HEK293 (cell line): Measurements from ENCODE around the gene MSI2.

Experiments
- CTCF ChIA-PET: fragments of 350-600 bp; formaldehyde crosslinking; extraction: SDS; loops from one replicate; lab custom pipeline; 2021; ENCODE audit warnings: antibody characterized with exemption; lab: Yijun Ruan, JAX
- POLR2A ChIA-PET: fragments of 300-600 bp; formaldehyde crosslinking; extraction: SDS; loops from one replicate; lab custom pipeline; 2020; ENCODE audit warnings: antibody characterized with exemption, inconsistent platforms; lab: Yijun Ruan, JAX
- H3K27ac ChIP-seq: fragments of 200-500 bp; sonication (Bioruptor generic); 2 replicates; pipeline ENCODE4 v1.5.1; 2014; ENCODE audit warnings: low read depth, low read length, control low read depth, inconsistent platforms; ENCODE audit errors: extremely low read depth
- H3K36me3 ChIP-seq, 2 experiments: fragments of 200-500 bp in 1 of 2; sonication (Bioruptor generic) in 1 of 2; 1 replicate in 1 of 2; 2 replicates in 1 of 2; pipeline ENCODE4 v1.5.1; 2014 to 2017; ENCODE audit warnings: inconsistent platforms in 2 of 2, low read length in 2 of 2; ENCODE audit not compliant: control insufficient read depth in 2 of 2, insufficient read depth in 1 of 2
- H3K4me1 ChIP-seq: fragments of 200-500 bp; sonication (Bioruptor generic); 2 replicates; pipeline ENCODE4 v1.5.1; 2014; ENCODE audit warnings: mild to moderate bottlenecking, low read length, inconsistent platforms; ENCODE audit not compliant: control insufficient read depth, insufficient read depth
- H3K4me3 ChIP-seq: 2 replicates; pipeline ENCODE4 v1.5.1; 2011; ENCODE audit warnings: low read depth, mild to moderate bottlenecking, control low read depth, low read length, moderate library complexity
- H3K9me3 ChIP-seq: fragments of 200-500 bp; sonication (Bioruptor generic); 2 replicates; pipeline ENCODE4 v1.5.1; 2014; ENCODE audit warnings: low read depth, low read length, inconsistent platforms; ENCODE audit not compliant: control insufficient read depth, insufficient read depth
- CTCF ChIP-seq: fragments of 450-650 bp; formaldehyde crosslinking; IDR thresholded peaks from 2 replicates; pipeline ENCODE4 v1.5.1; 2016; ENCODE audit warnings: missing biosample characterization, missing genetic modification characterization
- KLF1 ChIP-seq: fragments of 450-650 bp; formaldehyde crosslinking; IDR thresholded peaks from 2 replicates; pipeline ENCODE4 v1.5.1; 2016; ENCODE audit warnings: missing biosample characterization, missing genetic modification characterization
- KLF16 ChIP-seq: fragments of 450-650 bp; formaldehyde crosslinking; IDR thresholded peaks from 2 replicates; pipeline ENCODE4 v1.5.1; 2017; ENCODE audit warnings: missing biosample characterization, missing genetic modification characterization
- KLF17 ChIP-seq: fragments of 450-650 bp; formaldehyde crosslinking; IDR thresholded peaks from 2 replicates; pipeline ENCODE4 v1.5.1; 2016; ENCODE audit warnings: missing biosample characterization, missing genetic modification characterization
- PRDM10 ChIP-seq: fragments of 450-650 bp; formaldehyde crosslinking; IDR thresholded peaks from 2 replicates; pipeline ENCODE4 v1.5.1; 2016; ENCODE audit warnings: missing biosample characterization, missing genetic modification characterization
- TRIM28 ChIP-seq: IDR thresholded peaks from 2 replicates; pipeline ENCODE4 v1.6.1; 2011; ENCODE audit warnings: low read length, control low read depth, borderline replicate concordance
- TSHZ1 ChIP-seq: fragments of 450-650 bp; formaldehyde crosslinking; IDR thresholded peaks from 2 replicates; pipeline ENCODE4 v1.5.1; 2016; ENCODE audit warnings: missing biosample characterization, missing genetic modification characterization, borderline replicate concordance
- ZBTB10 ChIP-seq: fragments of 450-650 bp; formaldehyde crosslinking; IDR thresholded peaks from 2 replicates; pipeline ENCODE4 v1.5.1; 2016; ENCODE audit warnings: missing biosample characterization, missing genetic modification characterization
- ZBTB17 ChIP-seq: fragments of 450-650 bp; formaldehyde crosslinking; IDR thresholded peaks from 2 replicates; pipeline ENCODE4 v1.5.1; 2016; ENCODE audit warnings: missing biosample characterization, missing genetic modification characterization
- ZBTB44 ChIP-seq: fragments of 450-650 bp; IDR thresholded peaks from 2 replicates; pipeline ENCODE4 v1.5.1; 2018; ENCODE audit warnings: missing biosample characterization, mild to moderate bottlenecking, missing genetic modification characterization
- ZFHX2 ChIP-seq: fragments of 450-650 bp; formaldehyde crosslinking; conservative IDR thresholded peaks from 2 replicates; pipeline ENCODE4 v1.5.1; 2016; ENCODE audit warnings: missing biosample characterization, missing genetic modification characterization
- ZNF221 ChIP-seq: fragments of 450-650 bp; formaldehyde crosslinking; IDR thresholded peaks from 2 replicates; pipeline ENCODE4 v1.5.1; 2017; ENCODE audit warnings: missing biosample characterization, missing genetic modification characterization, borderline replicate concordance
- ZNF560 ChIP-seq: fragments of 450-650 bp; formaldehyde crosslinking; IDR thresholded peaks from 2 replicates; pipeline ENCODE4 v1.5.1; 2017; ENCODE audit warnings: missing biosample characterization, missing genetic modification characterization, borderline replicate concordance

MSI2 gene

GRCh38 chr17:57603546-57603945 lies 347.2 kb downstream of the MSI2 start:
- Histone ChIP-seq H3K36me3 (no peaks in the 10 kb centered on the region), H3K27ac (peak overlapping the region; percentile 30; the same call in 1 of the 2 replicates), H3K4me3 (no peak overlapping the region), H3K4me1 (peaks cover 20% of the 10 kb centered on the region), H3K9me3 (no peaks in the 10 kb centered on the region)
- POLR2A ChIA-PET = no interaction called here
- TF ChIP-seq ZBTB10 = no peak
- TF ChIP-seq KLF1 = no peak
- TF ChIP-seq ZNF221 (tag by site-specific recombination) = no peak
- TF ChIP-seq, all 188 proteins: peak for 0
- CTCF ChIA-PET = interaction anchor here (0.8 to 1.5 kb wide), 3 partner anchors 18 to 180 kb away, joined by 3 to 6 read pairs (median 3); no protein-coding TSS in a partner anchor

GRCh38 chr17:57603978-57604377 lies 347.7 kb downstream of the MSI2 start:
- no peak overlapping the region for H3K4me3 ChIP-seq
- TF ChIP-seq TSHZ1 = no peak
- TF ChIP-seq KLF16 (tag by site-specific recombination) = no peak
- peak; percentile 76 for TF ChIP-seq PRDM10 (tag by site-specific recombination)
- TF ChIP-seq, all 188 proteins: peak for 1
- Histone ChIP-seq H3K27ac (no peak overlapping the region), H3K4me1 (peaks cover 20% of the 10 kb centered on the region), H3K9me3 (no peaks in the 10 kb centered on the region), H3K36me3 (no peaks in the 10 kb centered on the region)
- CTCF ChIA-PET = interaction anchor here (1.5 to 2.3 kb wide), 3 partner anchors 144 to 361 kb away, joined by 3 to 7 read pairs (median 3); no protein-coding TSS in a partner anchor
- POLR2A ChIA-PET = no interaction called here

- peak overlapping the region; percentile 54 for H3K27ac ChIP-seq
- CTCF ChIA-PET = interaction anchor here (1.0 to 2.3 kb wide), 2 partner anchors 179 to 362 kb away, joined by 3 to 7 read pairs; no protein-coding TSS in a partner anchor
- H3K4me3 ChIP-seq = no peak overlapping the region
- peaks cover 20% of the 10 kb centered on the region for H3K4me1 ChIP-seq
- H3K36me3 ChIP-seq = no peaks in the 10 kb centered on the region
- no peaks in the 10 kb centered on the region for H3K9me3 ChIP-seq
- POLR2A ChIA-PET = no interaction called here
- TF ChIP-seq CTCF (tag by site-specific recombination) = peak; percentile 36; the same call in 1 of the 2 replicates
- TF ChIP-seq TRIM28 = 0 out of 2 replicates have a peak, but pooled peaks have one; percentile 5
- no peak for TF ChIP-seq ZNF560
- peak; percentile 41 for TF ChIP-seq ZBTB17
- 0 out of 2 replicates have a peak, but pooled peaks have one; percentile 8 for TF ChIP-seq ZBTB44 (tag by site-specific recombination)
- TF ChIP-seq ZFHX2 (tag by site-specific recombination) = peak; percentile 99
- TF ChIP-seq KLF17 (tag by site-specific recombination) = peak; percentile 83
Observed at GRCh38 chr17:57604771-57605674, 348.7 kb downstream of the MSI2 start.
